ENCODE data around the gene CYSTM1.

DNA sequence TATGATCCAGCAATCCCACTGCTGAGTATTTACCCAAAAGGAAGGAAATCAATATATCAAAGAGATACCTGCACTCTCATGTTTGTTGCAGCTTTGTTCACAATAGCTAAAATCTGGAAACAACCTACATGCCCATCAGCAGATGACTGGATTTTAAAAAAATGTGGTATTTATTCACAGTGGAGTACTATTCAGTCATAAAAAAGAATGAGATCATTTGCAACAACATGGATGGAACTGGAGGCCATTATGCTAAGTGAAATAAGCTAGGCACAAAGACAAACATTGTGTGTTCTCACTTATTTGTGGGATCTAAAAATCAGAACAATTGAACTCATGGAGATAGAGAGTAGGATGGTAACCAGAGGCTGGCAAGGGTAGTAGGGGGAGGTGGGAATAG is 33.1 kb downstream of the CYSTM1 start:
- TF ChIP-seq, protein P1, sequence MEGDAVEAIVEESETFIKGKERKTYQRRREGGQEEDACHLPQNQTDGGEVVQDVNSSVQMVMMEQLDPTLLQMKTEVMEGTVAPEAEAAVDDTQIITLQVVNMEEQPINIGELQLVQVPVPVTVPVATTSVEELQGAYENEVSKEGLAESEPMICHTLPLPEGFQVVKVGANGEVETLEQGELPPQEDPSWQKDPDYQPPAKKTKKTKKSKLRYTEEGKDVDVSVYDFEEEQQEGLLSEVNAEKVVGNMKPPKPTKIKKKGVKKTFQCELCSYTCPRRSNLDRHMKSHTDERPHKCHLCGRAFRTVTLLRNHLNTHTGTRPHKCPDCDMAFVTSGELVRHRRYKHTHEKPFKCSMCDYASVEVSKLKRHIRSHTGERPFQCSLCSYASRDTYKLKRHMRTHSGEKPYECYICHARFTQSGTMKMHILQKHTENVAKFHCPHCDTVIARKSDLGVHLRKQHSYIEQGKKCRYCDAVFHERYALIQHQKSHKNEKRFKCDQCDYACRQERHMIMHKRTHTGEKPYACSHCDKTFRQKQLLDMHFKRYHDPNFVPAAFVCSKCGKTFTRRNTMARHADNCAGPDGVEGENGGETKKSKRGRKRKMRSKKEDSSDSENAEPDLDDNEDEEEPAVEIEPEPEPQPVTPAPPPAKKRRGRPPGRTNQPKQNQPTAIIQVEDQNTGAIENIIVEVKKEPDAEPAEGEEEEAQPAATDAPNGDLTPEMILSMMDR (IDR thresholded peaks at IDR 0.05) = no peak
- TF ChIP-seq POLR2AphosphoS5 (IDR thresholded peaks at IDR 0.05) = no peak
